Retinal pigment epithelial cell (primary cell): ENCODE measurements around the gene MATR3.

Experiments used
- DNase-seq: peaks from one replicate; pipeline ENCODE4 v3.0.0-alpha.2; 2010; ENCODE audit warnings: low read depth
- H3K4me3 ChIP-seq: 2 replicates; pipeline ENCODE4 v1.5.1; 2011; ENCODE audit warnings: mild to moderate bottlenecking, low read length, control low read depth, moderate library complexity
- TF ChIP-seq, protein P1 (sequence below): conservative IDR thresholded peaks from 2 replicates; pipeline ENCODE4 v1.5.1; 2011; ENCODE audit warnings: low read depth, low read length, control low read depth, inconsistent platforms

Gene MATR3

DNA sequence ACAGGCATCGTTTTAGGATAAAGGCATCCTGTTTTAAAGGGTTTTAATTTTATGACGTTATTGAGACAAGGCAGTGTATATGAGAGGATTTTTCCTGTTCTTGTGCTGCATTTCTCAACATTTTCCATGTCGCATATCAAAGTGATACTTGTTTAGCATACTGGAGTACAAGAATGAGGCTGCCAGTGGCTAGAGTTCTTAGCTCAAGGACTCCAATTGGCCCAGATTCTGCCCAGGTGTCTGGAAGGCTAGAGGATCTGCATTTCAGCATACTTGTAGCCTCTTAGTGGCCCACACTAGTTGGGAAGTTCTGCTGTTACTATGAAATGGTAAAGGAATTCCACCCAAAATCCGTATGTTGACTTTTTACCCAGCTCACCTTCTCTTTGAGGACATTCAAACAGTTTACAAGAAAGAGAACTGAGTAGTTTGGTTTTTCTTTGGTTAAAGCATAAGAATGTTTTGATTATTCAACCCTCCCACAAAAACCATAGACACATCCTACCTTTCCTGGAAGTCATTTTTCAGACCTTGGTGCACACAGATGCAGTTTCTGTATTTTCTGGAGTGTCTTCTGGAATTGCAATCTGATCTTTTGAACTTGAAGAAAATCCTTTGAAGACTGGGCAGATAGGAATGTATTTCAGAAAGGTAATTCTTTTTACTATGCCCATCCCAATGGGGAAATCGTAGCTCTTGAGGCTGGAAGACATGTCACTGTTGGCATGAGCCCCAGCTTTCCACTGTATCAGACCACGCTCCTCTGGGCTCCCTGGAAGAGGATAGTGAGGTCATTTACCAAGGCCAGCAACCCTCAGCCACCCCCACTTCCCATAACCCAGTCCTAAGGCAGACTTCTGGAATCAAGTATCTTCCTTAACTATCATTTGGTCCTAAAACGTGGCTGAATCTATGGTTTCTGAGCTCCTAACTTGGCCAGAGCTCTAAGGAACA, 78.2 kb downstream of the MATR3 start:
- TF ChIP-seq, protein P1, sequence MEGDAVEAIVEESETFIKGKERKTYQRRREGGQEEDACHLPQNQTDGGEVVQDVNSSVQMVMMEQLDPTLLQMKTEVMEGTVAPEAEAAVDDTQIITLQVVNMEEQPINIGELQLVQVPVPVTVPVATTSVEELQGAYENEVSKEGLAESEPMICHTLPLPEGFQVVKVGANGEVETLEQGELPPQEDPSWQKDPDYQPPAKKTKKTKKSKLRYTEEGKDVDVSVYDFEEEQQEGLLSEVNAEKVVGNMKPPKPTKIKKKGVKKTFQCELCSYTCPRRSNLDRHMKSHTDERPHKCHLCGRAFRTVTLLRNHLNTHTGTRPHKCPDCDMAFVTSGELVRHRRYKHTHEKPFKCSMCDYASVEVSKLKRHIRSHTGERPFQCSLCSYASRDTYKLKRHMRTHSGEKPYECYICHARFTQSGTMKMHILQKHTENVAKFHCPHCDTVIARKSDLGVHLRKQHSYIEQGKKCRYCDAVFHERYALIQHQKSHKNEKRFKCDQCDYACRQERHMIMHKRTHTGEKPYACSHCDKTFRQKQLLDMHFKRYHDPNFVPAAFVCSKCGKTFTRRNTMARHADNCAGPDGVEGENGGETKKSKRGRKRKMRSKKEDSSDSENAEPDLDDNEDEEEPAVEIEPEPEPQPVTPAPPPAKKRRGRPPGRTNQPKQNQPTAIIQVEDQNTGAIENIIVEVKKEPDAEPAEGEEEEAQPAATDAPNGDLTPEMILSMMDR: no peak
- no peak for DNase-seq

DNA sequence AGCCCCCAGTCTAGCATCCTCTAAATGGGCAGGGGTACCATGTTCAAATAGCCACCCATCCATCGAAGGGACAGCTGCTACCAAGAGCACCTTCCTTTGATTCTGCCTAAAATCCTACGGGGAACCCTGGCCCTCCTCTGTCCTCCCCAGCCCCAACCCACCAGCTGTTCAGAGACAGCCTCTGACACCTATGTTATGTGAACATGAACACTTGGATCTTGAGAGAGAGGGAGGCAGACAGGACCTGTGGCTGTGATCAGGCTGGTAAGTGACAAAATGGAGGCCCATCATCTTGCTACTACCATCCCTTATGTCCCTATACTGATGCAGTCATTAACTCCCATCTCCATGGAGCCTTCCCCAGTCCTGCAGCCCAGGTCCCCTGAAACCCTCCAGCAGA, 81.4 kb downstream of the MATR3 start:
- DNase-seq: no peak
- TF ChIP-seq, protein P1: no peak
- H3K4me3 ChIP-seq: no peak overlapping the region

More for the DNA sequence above, 78.2 kb downstream of the MATR3 start:
- H3K4me3 ChIP-seq: no peak overlapping the region

DNA sequence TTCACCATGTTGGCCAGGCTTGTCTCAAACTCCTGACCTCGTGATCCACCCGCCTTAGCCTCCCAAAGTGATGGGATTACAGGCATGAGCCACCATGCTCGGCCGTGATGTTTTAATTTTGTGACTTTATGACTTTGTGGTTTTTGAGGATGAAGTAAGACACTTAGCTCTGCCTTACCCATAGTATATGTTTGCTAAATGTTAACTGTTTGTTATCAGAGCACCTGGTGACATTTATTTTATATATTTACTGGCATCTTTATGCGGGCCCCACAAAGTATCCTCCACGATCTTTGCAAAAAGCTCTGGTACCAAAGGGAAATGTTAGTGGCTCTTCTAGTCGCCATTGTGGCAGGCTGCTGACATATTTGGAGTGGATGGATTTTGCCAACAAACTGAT, 82.8 kb downstream of the MATR3 start:
- TF ChIP-seq, protein P1: no peak
- DNase-seq: no peak
- no peak overlapping the region for H3K4me3 ChIP-seq

DNA sequence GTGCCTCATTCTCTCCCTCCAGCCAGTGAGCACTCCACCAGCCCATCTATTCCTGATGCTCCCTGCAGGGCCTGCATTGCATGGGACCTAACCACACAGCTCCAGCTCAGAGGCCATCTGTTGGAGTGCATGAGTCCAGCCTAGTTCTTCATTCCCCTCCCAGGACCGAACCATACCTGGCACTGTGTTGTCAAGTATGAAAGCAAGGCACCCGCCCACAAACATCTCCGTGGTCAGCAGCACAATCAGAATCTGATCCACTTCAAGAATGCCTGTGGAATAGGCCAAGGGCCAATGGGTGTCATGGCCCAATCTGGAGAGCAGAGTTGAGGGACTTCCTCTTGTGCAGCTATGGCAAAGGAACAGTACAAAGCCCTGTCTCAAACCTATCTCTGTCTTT, 83.7 kb downstream of the MATR3 start:
- DNase-seq: no peak
- no peak overlapping the region for H3K4me3 ChIP-seq
- TF ChIP-seq, protein P1: no peak

DNA sequence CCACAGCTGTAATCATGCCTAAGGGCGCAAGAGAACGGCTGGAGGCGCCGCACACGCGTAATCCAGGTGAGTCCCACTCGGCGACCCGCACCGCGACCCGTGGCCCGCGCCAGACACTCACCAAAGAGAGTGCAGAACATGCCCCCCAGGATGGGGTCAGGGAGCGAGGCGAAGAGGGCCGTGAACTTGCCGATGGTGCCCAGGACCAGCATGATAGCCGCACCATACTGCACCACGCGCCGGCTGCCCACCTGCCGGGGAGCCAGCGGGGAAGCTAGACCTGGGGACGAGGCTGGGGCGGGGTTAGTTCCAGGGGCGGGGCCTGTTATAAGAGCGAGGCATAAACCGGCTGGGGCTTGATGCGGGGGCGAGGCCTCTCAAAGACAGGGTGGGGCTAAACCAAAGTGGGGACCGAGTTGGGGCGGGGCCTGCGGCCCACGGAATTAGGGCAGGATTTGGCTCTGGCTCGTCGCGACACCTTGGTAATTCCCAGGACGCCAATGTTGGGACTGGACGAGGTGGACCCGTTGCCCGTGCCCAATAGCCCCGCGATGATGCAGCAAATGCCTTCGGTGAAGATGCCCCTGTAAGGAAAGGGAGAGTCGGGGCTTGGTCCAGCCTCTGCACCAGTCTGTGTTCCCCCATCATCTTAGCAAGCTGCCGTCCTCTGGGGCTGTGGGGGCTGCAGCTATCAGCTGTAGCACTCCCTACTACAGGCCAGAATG, 84.7 kb downstream of the MATR3 start:
- H3K4me3 ChIP-seq: no peak overlapping the region
- TF ChIP-seq, protein P1: no peak
- no peak for DNase-seq

DNA sequence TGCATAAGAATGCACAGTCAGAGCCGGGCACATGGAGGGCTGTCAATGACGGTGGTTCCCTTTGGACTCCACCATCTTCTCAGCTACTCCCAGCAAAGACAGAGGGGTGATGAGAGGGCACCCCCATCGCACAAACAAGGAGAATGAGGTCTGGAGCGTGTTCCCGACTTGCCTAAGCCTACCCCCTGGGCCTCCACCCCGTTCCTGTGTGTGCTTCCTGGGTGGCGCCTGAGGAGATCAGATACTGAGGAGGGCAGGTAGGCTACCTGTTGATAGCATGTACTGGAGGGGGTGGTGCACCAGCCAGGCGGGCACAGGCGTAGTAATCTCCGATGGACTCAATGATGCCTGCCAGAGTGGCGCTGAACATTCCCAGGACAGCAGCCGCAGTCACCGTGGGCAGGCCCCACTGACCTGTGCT, 85.4 kb downstream of the MATR3 start:
- TF ChIP-seq, protein P1: no peak
- H3K4me3 ChIP-seq: no peak overlapping the region
- DNase-seq: no peak
